ENCODE measurements around the gene ELOB. TPM values are rescaled to one million over a fixed set of nuclear protein-coding genes. Genes with fewer than 3 reads are reported as not detected.
A peak's percentile ranks its signal among the peaks of the same experiment; 100 is the strongest.

ELOB gene
- total RNA-seq (2014; rRNA removed; shearing (Covaris generic)): 397 and 571 TPM in 2 replicates

DNA sequence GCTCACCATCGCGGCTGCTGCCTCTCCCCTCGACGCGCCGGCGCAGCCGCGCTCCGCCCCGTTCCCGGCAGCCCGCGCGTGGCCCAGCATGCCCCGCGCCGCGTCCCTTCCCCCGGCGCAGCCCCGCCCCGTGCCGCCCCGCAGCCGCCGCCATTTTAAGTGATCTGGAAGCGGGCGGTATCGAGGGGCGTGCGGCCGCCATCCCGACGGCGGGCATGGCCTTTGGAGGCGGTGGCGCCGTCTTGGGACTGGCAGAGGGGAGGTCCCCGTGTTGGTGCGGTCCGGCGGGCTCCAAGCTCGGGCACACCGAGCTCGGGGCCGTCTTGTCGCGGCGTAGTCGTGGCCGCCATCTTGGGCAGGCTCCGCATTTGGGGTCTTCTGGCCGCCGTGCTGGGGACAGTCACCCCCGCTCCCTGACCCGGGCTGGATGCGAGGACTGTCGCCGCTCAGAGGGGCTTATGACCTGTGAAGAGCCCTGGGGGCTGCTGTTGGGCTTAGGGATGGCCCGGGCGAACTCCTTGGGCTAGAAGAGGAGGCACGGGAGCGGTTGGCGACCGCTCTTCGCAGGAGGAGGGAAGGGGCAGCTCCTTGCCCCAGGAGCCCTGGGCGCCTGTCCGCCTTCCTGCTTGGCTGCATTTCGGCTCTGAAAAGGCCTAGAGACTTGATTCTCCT is at the start of gene ELOB:
ELOB (minus strand) TSS at position 50 of the 672 bp plus-strand sequence; CDS start at position 9, 41 bp downstream.
- DNase-seq (ENCODE audit: low spot score): peak; percentile 61

DNA sequence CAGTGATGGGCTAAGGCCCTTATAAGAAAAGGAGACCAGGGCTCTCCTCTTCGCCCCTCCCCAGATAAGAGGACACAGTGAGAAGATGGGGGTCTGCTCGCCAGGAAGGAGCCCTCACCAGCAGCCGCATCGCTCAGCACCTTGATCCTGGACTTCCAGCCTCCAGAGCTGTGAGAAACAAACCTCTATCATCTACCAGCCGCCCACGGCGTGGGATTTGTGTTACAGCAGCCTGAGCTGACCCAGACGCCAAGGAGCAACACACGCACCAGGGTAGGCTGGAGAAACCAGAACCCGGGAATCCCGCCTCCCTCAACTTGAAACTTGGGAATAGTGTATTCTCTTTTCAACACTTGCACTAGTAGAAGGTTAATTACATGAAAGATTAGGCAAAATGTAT is 48.8 kb upstream of the ELOB start:
- DNase-seq (ENCODE audit: low spot score): no peak

DNA sequence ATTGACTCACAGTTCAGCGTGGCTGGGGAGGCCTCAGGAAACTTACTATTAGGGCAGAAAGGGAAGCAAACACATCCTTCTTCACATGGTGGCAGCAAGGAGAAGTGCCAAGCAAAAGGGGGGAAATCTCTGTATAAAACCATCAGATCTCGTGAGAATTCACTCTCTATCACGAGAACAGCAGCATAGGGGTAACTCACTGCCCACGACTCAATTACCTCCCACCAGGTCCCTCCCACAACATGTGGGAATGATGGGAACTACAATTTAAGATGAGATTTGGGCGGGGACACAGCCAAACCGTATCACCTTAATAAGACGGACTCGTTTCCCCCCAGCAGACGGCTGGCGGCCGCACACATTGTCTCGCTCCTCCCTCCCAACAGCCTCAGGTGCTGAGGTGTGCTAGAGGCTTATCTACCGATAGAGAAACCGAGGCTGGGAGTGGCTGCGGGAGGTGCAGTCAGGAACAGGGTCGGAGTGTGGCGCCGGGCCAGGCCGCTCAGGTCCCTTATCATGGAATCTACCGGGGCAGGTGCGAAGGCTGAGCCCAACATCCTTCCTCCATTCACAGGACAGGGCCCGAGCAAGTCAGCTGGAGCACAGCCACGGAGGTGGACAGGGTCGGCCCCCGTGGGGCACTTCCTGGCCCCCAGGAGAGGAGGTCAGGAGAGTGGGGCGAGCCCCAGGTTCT is 48.1 kb upstream of the ELOB start:
- no peak for DNase-seq (ENCODE audit: low spot score)

DNA sequence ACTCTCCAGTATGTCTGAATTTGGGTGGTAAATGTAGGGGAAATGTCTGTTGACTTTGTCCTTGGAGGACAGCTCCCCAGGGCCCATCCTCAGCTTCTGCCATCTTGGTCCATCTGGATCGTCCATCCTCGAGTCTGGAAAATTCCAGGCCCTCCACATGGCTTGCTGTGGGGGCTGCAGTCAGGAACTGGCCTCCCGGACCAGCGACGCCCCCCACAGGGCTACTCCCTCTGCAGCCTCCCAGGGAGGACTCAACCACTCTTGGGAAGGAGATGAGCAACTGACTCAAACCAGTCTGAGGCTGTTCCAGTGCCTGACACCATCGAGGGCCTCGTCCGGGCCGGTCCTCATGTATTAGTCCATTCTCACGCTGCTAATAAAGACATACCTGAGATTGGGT is 47.5 kb upstream of the ELOB start:
- no peak for DNase-seq (ENCODE audit: low spot score)

DNA sequence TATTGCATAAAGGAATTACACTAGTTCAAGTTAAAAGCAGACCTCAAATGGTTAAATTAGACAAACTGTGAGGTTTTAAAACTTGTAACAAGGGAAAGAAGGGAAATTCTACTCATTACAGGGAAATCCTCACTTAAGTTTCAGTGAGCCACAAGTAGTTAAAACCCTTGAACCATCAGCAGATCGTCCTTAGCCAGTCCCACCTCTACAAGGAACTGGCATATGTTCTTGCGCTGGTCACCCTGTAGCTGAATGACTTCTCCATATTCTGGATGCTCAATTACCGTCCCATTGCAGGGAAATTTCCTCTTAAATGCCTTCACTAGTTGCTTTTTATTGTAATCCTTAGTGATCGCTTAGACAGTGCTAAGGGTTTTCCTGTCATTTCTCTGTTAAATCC is 45.4 kb upstream of the ELOB start:
- no peak for DNase-seq (ENCODE audit: low spot score)

DNA sequence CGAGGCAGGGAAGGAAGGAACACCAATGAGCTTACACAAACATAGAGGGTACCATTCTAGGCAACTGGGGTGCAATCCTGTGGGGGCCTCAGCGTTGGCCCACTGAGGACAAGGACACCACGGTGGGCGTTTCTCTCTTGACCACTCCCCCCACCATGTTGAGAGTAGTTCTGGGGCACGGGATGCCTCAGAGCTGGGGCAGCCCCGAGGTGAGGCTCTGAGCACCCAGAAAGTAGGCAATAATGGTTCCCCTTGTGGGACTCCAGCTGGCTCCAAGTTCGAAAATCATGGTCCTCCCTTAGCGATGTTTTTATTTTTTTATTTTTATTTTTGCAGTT is 45.0 kb upstream of the ELOB start:
- DNase-seq (ENCODE audit: low spot score): no peak

DNA sequence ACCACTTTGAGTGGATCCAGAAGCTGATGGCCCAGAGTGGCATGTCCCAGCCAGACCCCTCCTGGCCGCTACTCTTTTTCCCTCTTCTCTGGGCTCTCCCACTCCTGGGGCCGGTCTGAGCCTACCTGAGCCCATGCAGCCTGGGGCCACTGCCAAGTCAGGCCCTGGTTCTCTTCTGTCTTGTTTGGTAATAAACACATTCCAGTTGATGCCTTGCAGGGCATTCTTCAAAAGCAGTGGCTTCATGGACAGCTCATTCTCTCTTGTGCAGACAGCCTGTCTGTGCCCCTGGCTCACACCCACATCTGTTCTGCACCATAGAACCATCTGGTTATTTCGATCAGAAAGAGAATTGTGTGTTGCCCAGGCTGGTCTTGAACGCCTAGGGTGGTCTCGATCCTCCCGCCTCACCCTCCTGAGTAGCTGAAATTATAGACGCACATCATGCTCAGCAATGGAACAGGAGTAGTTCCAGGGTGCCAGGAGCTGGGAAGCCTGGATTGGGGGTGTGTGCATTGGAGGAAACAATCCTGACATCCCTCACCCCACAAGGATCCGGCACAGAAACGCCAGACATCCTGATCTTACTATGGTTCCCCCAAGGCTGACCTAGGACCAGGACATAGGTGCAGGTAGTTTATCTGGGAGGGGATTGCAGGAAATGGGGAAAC is 44.5 kb upstream of the ELOB start:
- DNase-seq (ENCODE audit: low spot score): no peak

DNA sequence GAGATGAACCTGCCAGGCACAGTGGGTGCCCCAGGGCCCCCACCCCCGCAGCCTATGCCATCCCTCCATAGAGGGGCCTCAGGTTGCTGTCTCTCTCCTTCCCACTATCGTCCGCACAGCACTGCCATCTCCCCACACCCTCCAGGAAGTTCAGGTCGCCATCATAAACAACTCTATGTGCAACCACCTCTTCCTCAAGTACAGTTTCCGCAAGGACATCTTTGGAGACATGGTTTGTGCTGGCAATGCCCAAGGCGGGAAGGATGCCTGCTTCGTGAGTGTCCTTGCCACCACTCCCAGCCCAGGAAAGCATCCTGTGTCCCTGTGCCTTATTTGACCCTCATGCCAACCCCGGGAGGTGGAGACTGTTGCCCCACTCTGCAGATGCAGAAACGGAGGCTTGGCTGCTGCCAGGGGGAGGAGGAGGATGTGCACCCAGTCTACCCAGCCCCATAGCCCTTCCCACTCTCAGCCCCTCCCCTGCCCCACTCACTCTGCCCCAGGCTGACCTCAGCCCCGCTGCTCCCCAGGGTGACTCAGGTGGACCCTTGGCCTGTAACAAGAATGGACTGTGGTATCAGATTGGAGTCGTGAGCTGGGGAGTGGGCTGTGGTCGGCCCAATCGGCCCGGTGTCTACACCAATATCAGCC is 43.9 kb upstream of the ELOB start:
- no peak for DNase-seq (ENCODE audit: low spot score)

DNA sequence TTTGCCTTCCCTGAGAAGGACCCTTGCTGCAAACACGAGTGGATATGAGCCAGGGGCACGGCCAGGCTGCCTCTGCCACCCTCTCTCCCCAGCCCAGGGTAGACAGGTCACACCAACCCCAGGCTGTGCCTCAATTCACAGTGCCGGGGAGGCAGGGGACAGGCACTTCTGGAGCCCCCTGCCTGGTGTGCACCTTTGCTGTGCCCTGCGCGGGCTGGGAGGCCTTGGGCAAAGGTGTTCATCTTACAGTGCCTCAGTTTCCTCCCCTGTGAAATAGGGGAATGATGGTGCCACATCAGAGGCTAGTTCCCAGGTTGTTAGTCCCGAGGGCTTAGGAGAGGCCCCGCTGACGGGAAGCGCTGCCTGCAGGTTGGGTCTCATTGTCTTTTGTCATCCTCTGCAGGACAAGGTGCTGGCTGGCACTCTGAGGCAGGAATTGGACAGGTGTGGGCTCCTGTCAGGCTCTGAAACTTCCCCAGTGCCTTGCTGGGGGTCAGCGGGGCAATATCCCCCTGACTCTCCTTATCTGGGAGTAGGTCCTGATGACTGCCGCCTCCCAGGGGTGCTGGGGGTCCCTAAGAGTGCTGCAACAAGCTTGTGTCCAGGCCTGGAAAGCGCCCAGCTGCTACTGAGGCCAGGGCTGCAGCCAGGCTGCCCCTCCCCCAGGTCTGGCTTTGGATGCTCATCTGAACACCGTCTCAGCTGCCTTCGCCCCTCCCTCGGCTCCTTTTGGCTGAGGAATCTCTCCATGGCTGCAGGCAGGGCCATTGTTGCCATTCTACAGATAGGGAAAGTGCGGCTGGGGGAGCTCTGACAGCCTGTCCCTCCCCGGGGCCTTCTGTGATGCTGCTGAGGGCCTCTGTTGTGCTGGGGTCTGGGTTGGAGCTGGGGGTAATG is 43.1 kb upstream of the ELOB start:
- DNase-seq (ENCODE audit: low spot score): no peak

DNA sequence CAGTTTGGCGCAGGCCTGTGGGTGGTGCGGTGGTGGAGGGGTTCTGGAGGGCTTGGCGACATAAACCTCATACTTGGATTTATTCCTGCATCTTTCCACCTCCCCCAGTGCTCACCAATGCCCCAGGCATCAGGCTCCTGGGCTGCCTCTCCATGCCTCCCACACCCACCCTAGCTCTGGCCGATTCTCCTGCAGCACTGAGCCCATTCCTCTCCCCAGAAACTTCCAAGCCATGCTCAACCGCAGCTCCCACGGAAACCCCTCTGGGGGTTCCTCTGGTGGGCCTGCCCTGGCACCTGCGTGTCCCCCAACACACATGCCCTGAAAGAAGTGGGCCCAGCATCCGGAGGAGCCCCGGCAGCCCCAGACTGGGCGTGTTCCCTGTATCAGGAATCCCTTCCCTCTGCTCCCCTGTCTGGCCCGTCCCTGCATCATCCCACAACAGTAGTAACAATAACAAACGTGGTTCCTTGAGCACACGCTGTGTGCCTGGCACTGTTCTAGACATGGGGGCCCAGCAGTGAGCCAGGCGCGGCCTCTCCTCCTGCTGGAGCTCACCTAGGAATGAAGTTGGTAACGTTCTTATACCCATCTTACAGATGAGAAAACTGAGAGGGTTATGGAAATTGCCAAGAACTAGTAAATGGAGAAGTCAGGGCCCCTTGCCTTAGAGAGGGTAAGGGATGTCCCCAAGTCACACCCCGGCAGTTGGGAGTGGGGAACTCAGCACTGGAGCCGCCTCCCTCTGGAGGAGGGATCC is 42.3 kb upstream of the ELOB start:
- no peak for DNase-seq (ENCODE audit: low spot score)

DNA sequence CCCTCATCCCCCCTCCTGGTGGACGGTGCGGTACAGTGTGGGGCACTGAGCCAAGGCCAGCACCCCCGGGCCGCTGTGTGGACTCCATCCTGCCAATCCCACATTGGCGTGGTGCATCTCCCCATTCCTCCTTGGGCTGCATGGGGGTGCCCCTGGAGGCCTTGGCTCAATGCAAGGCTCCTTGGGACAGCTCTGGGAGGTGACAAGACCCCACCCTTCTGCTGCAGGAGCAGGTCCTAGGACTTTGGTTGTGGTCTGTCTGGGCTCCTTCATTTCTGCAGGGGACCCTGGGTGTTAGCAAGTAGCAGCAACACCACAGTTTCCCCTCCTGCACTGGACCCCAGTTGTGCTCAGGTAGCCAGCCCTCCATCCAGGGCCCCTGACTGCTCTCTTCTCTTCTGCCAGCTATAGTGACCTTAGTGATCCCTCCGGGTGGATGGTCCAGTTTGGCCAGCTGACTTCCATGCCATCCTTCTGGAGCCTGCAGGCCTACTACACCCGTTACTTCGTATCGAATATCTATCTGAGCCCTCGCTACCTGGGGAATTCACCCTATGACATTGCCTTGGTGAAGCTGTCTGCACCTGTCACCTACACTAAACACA is 41.3 kb upstream of the ELOB start:
- no peak for DNase-seq (ENCODE audit: low spot score)

DNA sequence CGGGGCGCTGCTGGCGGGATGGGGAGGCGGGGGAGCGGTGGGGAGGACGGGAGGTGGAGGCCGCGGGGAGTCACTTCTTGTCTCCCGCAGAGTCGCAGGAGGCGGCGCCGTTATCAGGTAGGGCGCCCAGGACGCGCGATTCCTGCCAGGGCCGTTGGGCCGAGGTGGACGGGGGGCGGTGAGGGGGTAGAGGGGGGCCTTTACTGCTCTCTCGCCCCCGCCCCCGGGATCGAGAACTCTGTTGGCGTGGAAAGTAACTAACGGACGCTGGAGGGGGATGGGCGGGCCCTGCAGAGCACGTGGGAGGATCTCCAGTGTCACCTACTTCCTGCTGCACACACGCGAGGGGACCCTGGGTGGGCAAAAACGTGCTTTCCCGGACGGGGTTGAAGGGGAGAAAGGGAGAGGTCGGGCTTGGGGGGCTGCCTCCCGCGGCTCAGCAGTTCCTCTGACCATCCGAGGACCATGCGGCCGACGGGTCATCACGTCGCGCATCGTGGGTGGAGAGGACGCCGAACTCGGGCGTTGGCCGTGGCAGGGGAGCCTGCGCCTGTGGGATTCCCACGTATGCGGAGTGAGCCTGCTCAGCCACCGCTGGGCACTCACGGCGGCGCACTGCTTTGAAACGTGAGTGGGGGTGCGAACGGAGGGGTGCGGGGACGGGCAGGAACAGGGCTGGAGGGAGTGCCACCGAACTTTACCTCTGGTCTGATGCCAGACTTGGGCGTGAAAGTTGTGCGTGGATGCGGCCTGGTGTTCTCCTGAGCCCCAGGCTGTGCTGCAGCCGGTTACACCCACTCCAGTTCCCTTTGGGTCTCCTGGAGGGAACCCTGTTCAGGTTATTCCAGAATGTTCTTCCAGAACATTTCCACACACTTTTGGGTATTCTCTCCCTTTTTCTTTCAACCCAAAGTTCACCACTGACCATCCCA is 40.5 kb upstream of the ELOB start:
- DNase-seq (ENCODE audit: low spot score): no peak

DNA sequence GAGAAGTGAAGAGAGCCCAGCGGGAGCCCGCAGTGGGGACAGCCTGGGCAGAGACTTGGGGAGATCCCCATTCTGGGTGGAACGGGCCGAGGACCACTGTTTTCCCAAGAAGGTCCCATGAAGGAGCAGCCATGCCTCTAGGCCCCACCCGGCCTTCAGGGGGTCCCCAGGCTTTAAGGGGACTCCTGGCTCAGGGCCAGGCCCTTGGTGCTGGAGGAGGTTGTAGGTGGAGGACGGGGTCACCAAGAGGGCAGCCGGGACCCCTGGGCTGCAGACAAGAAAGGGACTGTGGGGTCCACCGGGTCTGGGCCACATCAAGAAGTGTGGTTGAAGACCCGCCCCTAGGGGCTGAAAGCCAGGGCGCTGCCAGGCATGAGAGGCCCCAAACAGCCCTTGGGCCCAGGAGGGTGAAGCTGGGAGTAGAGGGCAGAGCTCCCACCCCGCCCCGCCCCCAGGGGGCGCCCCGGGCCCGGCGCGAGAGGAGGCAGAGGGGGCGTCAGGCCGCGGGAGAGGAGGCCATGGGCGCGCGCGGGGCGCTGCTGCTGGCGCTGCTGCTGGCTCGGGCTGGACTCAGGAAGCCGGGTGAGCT is 39.8 kb upstream of the ELOB start, which contains the start of gene PRSS21:
PRSS21 (plus strand) TSS at position 487 of the 589 bp plus-strand sequence; CDS start at position 519, 32 bp downstream.
- DNase-seq (ENCODE audit: low spot score): no peak

DNA sequence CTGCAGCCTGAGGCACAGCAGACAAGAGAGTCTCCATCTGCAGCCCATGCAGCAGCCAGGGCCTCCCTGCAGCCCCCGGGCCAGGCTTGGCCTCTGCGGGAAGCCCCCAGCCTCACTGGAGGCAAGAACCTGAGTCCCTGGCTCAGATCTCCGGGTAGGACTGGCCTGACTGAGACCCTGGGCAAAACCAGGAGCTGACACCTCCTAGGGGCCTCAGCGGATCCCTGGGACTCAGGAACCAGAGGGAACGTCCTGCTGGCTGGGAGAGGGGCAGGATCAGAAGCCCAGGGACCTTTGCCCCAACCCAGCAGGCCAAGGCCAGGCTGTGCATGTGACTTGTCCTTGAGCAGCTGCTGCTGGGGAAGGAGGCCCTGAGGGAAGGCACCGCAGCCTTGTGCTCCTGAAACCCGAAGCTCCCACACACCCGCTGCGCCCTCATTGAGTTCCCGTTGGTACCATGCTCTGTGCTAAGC is 38.3 kb upstream of the ELOB start:
- no peak for DNase-seq (ENCODE audit: low spot score)

DNA sequence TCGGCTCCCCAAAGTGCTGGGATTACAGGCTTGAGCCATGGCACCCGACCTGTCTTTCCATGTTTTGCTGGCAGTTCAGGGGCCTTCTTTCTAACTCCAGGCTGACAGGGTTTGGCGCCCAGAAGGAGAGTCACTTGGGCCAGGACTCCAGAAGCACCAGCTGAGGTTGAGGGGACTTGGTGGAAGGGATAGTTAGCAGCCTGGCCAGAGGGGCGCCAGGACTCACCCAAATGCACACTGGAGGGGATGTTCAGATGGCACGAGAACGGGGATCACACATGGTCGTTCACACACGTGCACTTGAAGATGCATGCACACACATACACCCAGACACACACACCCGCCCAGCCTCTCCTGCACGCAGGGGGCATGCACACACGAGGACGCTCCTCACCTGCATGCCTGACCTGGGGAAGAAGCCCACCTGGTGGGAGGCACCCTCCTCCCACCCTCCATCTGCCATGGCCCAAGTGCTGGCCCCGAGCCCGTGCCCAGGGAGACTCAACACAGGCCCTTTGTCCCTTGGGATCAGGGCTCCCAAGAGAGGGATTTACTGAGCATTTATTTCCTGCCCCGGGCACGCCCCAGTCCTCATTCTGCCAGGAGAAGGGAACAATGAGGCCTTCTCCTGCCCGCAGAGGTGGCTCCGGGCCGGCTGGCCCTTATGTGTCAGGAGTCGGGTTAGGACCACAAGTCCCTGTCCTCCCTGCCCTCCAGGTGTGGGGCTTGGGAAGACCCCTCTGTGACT is 37.6 kb upstream of the ELOB start:
- DNase-seq (ENCODE audit: low spot score): no peak

DNA sequence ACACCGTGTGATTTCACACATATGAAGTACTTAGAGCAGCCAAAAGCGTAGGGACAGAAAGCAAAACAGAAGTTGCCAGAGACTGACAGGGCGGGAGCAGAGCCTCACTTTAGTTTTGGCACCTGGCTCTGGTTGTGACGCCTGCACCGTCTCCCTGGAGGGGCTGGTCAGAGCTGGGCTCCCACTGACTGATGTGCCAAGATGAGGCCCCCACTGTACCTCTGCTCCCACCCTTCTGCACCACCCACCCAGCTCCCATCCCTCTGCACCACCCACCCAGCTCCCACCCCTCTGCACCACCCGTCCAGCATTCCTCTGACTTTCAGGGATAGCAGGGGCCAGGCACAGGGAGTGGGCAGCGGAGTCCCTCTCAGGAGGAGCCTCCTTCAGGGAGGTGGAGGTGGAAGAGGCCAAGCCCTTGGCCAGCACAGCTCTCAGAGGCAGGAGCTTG is 36.7 kb upstream of the ELOB start:
- no peak for DNase-seq (ENCODE audit: low spot score)

DNA sequence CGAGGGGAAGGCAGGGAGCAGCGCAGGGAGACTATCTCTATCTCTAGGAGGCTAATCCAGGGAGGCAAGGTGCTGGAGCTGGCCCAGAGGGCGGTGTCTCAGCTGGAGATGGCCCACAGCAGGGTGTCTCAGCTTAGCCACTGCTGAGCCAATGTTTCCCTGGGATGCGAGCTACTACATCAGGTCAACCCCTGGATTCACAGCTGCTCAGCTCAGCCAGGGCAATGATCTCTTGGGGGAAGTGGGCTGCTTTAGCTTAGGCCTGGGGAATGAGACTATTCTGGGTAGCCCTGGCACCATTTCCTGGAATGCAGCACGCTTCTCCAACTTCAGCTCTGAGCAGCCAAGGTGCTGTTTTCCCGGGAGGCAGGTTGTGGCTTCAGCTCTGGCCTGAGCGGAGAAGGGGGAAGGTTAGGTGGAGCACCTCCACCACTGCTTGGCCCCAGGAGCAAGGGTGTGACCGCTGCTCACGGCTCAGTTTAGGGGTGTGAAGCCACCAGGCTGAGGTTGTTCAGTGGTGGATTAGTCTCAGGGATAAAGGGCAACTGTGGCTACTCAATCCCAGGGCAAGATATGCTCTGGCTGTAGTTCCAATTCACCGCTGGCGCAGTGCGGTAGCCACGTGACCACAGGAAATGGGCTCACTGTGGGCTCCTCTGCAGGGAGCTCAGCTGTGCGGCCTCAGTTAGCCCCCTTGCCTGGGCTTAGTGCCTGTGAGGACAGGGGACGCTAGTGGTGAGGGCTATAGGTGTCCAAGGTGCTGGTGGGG is 34.8 kb upstream of the ELOB start:
- peak; percentile 62 for DNase-seq (ENCODE audit: low spot score)

Measured in A172 (cell line).